IMR-90 (cell line): Measurements from ENCODE around the gene MAPK11. TPM values are rescaled to one million over a fixed set of nuclear protein-coding genes. Genes with fewer than 3 reads are reported as not detected.

ENCODE experiments used
- polyA plus RNA-seq, 3 experiments: library from polyadenylated mRNA; depleted of rRNA; stranded (reverse); fragments of >200 nt; gene quantifications; 2 replicates each; pipeline ENCODE4 v1.2.3, GENCODE V29; 2012; ENCODE audit warnings: low replicate concordance in 1 of 3
- total RNA-seq: library from RNA; depleted of rRNA; stranded (reverse); fragments of >200 nt; gene quantifications from 2 replicates; pipeline ENCODE4 v1.2.3, GENCODE V29; 2012; rRNA removed

The MAPK11 gene
- total and polyA plus RNA-seq, 2 of the 4 experiments (the other 2 are of a cell fraction) = 8.1 to 14.4 TPM

Other genes starting within 250 kb of the MAPK11 start
- not detected in 2 replicates for gene TTLL8, start 212.1 kb downstream of the MAPK11 start, total RNA-seq
- not detected in 2 replicates for gene TTLL8, start 212.1 kb downstream of the MAPK11 start, polyA plus RNA-seq (2012; rRNA removed)
- not detected in 2 replicates for gene MLC1, start 185.0 kb downstream of the MAPK11 start, total RNA-seq
- 0.07 and 0.10 TPM in 2 replicates for gene MLC1, start 185.0 kb downstream of the MAPK11 start, polyA plus RNA-seq (2012; rRNA removed)
- gene MOV10L1, start 180.4 kb downstream of the MAPK11 start, total RNA-seq = 0.72 and 0.83 TPM in 2 replicates
- gene MOV10L1, start 180.4 kb downstream of the MAPK11 start, polyA plus RNA-seq (2012; rRNA removed) = 0.83 and 1.4 TPM in 2 replicates
- under 0.01 and 0.18 TPM in 2 replicates for gene PANX2, start 99.6 kb downstream of the MAPK11 start, total RNA-seq
- 1.3 and 1.7 TPM in 2 replicates for gene PANX2, start 99.6 kb downstream of the MAPK11 start, polyA plus RNA-seq (2012; rRNA removed)
- 13.4 and 13.9 TPM in 2 replicates for gene TRABD, start 84.5 kb downstream of the MAPK11 start, total RNA-seq
- gene TRABD, start 84.5 kb downstream of the MAPK11 start, polyA plus RNA-seq (2012; rRNA removed) = 42.7 and 45.3 TPM in 2 replicates
- 10.3 and 10.4 TPM in 2 replicates for gene SELENOO, start 69.4 kb downstream of the MAPK11 start, total RNA-seq
- gene SELENOO, start 69.4 kb downstream of the MAPK11 start, polyA plus RNA-seq (2012; rRNA removed) = 21.4 and 22.9 TPM in 2 replicates
- 10.0 and 10.8 TPM in 2 replicates for gene TUBGCP6, start 25.4 kb downstream of the MAPK11 start, total RNA-seq
- gene TUBGCP6, start 25.4 kb downstream of the MAPK11 start, polyA plus RNA-seq (2012; rRNA removed) = 28.6 and 30.9 TPM in 2 replicates
- 3.6 and 3.9 TPM in 2 replicates for gene HDAC10, start 19.1 kb downstream of the MAPK11 start, total RNA-seq
- 35.2 and 35.7 TPM in 2 replicates for gene HDAC10, start 19.1 kb downstream of the MAPK11 start, polyA plus RNA-seq (2012; rRNA removed)
- 35.6 and 41.0 TPM in 2 replicates for gene MAPK12, start 8.7 kb downstream of the MAPK11 start, total RNA-seq
- gene MAPK12, start 8.7 kb downstream of the MAPK11 start, polyA plus RNA-seq (2012; rRNA removed) = 56.3 and 59.9 TPM in 2 replicates
- 73.1 and 84.7 TPM in 2 replicates for gene PLXNB2, start 37.3 kb upstream of the MAPK11 start, total RNA-seq
- gene PLXNB2, start 37.3 kb upstream of the MAPK11 start, polyA plus RNA-seq (2012; rRNA removed) = 202 and 220 TPM in 2 replicates
- 0.36 and 0.56 TPM in 2 replicates for gene DENND6B, start 56.6 kb upstream of the MAPK11 start, total RNA-seq
- gene DENND6B, start 56.6 kb upstream of the MAPK11 start, polyA plus RNA-seq (2012; rRNA removed) = 4.9 and 5.3 TPM in 2 replicates
- 49.4 and 51.6 TPM in 2 replicates for gene PPP6R2, start 72.9 kb upstream of the MAPK11 start, total RNA-seq
- gene PPP6R2, start 72.9 kb upstream of the MAPK11 start, polyA plus RNA-seq (2012; rRNA removed) = 46.9 and 49.2 TPM in 2 replicates
- 21.5 and 22.8 TPM in 2 replicates for gene SBF1, start 204.7 kb upstream of the MAPK11 start, total RNA-seq
- gene SBF1, start 204.7 kb upstream of the MAPK11 start, polyA plus RNA-seq (2012; rRNA removed) = 33.2 and 41.0 TPM in 2 replicates
- gene ADM2, start 211.2 kb upstream of the MAPK11 start, total RNA-seq = 0.18 and 0.28 TPM in 2 replicates
- 1.9 and 2.3 TPM in 2 replicates for gene ADM2, start 211.2 kb upstream of the MAPK11 start, polyA plus RNA-seq (2012; rRNA removed)
- gene MIOX, start 216.5 kb upstream of the MAPK11 start, total RNA-seq = not detected in 2 replicates
- gene MIOX, start 216.5 kb upstream of the MAPK11 start, polyA plus RNA-seq (2012; rRNA removed) = not detected in 2 replicates
- gene LMF2, start 237.3 kb upstream of the MAPK11 start, total RNA-seq = 15.6 and 16.8 TPM in 2 replicates
- gene LMF2, start 237.3 kb upstream of the MAPK11 start, polyA plus RNA-seq (2012; rRNA removed) = 82.6 and 103 TPM in 2 replicates
- gene NCAPH2, start 237.8 kb upstream of the MAPK11 start, total RNA-seq = 36.4 and 38.5 TPM in 2 replicates
- gene NCAPH2, start 237.8 kb upstream of the MAPK11 start, polyA plus RNA-seq (2012; rRNA removed) = 30.2 and 30.8 TPM in 2 replicates